Activated T-helper 1 cell treated with anti-CD3 and anti-CD28 coated beads, Interleukin-12 subunit alpha, Interleukin-12 subunit beta, Interleukin-2, Interleukin-4 antibody, amounts not matched to agents 30 ng/mL and 10 ng/mL and 1 ng/mL, durations not matched to agents 14 hours and 24 hours and 36 hours (primary cell): ENCODE measurements around the gene SYNE2. TPM values are rescaled to one million over a fixed set of nuclear protein-coding genes. Genes with fewer than 3 reads are reported as not detected.
A peak's percentile ranks its signal among the peaks of the same experiment; 100 is the strongest.

Experiments
- DNase-seq: peaks from one replicate; pipeline ENCODE4 v3.0.0; 2021; ENCODE audit warnings: low spot score
- H3K27ac Mint-ChIP-seq: one replicate; pipeline ENCODE4 v1.8.0; 2021; ENCODE audit warnings: mild to moderate bottlenecking, mixed read lengths
- H3K27me3 Mint-ChIP-seq: one replicate; pipeline ENCODE4 v1.8.0; 2022; ENCODE audit warnings: mild to moderate bottlenecking, moderate library complexity, mixed read lengths; ENCODE audit not compliant: insufficient read depth
- H3K36me3 Mint-ChIP-seq: one replicate; pipeline ENCODE4 v1.8.0; 2021; ENCODE audit warnings: low read depth, mixed read lengths
- H3K4me1 Mint-ChIP-seq: one replicate; pipeline ENCODE4 v1.8.0; 2021; ENCODE audit warnings: low read depth, mixed read lengths
- H3K4me3 Mint-ChIP-seq: one replicate; pipeline ENCODE4 v1.8.0; 2021; ENCODE audit warnings: mild to moderate bottlenecking, moderate library complexity, mixed read lengths
- H3K9me3 Mint-ChIP-seq: one replicate; pipeline ENCODE4 v1.8.0; 2021; ENCODE audit warnings: mixed read lengths
- intact Hi-C: fragments of 100-400 bp; cut with micrococcal nuclease; formaldehyde crosslinking; loops from one replicate; pipeline ENCODE4 v1.15.1; 2024
- total RNA-seq: library from RNA; stranded (reverse); gene quantifications from 2 replicates; pipeline ENCODE4 v1.2.3, GENCODE V29; 2022

The SYNE2 gene
- total RNA-seq, 1 donor from 2014 or later: 25.1 TPM

DNA sequence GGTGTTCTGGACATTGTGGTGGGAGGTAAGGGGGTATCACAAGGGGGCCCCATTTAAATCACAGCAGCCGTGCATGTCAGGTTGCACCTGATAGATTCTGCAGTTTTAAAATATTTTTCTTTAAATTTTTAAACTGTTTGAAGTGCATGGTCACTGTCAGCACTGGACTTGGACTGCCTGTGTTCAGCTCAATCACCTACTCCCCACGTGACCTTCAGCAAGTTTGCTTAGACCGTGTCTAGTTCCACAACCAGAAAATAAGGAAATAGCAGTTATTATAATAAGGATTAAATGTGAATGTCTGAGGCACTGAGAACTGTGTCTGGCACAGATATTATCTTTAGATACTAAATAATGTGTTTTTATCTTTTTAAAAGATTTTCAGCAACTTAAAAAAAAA is 376.7 kb downstream of the SYNE2 start:
- DNase-seq: no peak
- Mint-ChIP-seq H3K36me3 (peaks cover 32% of the 10 kb centered on the region), H3K4me3 (no peak overlapping the region), H3K4me1 (peaks cover 12% of the 10 kb centered on the region), H3K27me3 (peaks cover 2% of the 10 kb centered on the region), H3K9me3 (no peaks in the 10 kb centered on the region), H3K27ac (no peak overlapping the region)
- intact Hi-C loops: no loop called here

DNA sequence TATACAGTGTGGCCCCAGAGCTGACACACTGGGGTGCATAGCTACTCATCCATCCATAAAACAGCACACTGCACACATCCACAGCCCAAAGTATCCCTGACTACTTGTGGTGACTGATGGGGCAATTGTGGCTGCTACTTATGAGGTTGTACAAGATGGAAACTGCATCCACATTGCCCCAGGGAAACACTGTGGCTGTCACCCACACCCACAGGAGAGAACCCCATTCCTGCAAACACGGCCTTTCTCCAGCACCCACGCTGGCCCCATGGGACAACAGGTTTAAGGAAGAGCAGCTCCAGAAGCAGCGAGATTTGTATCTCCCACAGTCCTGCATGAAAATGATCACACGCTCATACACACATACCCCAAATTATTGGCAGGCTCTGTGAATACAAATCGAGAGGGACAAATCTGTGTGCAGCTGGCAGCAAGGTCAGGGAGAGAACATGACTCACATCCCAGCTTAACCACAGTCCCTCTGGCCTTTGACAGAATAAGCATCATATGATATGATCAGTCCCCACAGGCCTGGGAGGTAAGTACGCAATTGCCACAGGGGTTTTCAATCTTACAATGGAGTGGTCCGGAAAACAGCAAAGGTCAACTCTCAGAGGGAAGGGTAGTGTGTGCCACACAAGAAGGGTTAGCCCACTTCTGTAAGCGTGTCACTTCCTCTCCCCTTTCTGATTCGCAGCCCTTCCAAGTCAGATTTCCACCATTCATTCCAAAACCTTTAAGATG is 379.5 kb downstream of the SYNE2 start:
- no peak for DNase-seq

DNA sequence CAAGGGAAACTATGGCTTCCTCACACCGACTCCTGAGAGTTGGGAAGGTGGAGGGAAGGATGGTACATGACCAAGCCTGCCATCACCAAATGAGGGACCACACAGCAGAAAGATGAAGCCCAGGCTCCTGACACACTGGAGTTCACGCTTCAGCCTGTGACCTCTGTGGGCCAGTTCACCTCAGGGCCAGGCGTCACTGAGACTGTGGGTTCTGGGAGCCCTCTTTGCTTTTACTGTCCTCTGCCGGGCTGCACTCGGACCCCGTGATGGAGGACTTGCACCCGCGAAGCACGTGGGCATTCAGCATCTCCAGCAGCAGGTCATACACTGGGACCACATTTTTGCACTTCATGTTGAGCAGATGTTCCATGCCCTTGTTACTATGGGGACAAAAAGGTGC is 380.1 kb downstream of the SYNE2 start:
- no peak overlapping the region for H3K4me3 Mint-ChIP-seq
- DNase-seq: no peak
- no peaks in the 10 kb centered on the region for H3K9me3 Mint-ChIP-seq
- intact Hi-C loops: loop anchor here (1.0 to 2.0 kb wide), 2 partner anchors 58 to 62 kb away; no protein-coding TSS in a partner anchor
- no peak overlapping the region for H3K27ac Mint-ChIP-seq
- peaks cover 15% of the 10 kb centered on the region for H3K36me3 Mint-ChIP-seq
- peaks cover 12% of the 10 kb centered on the region for H3K4me1 Mint-ChIP-seq
- peaks cover 2% of the 10 kb centered on the region for H3K27me3 Mint-ChIP-seq

More for the DNA sequence above, 379.5 kb downstream of the SYNE2 start:
- Mint-ChIP-seq H3K4me3 (no peak overlapping the region), H3K27ac (peak overlapping the region; percentile 67), H3K4me1 (peaks cover 12% of the 10 kb centered on the region), H3K27me3 (peaks cover 2% of the 10 kb centered on the region), H3K36me3 (peaks cover 20% of the 10 kb centered on the region), H3K9me3 (no peaks in the 10 kb centered on the region)
- intact Hi-C loops: loop anchor here (1.0 to 2.0 kb wide), 2 partner anchors 57 to 63 kb away; no protein-coding TSS in a partner anchor

DNA sequence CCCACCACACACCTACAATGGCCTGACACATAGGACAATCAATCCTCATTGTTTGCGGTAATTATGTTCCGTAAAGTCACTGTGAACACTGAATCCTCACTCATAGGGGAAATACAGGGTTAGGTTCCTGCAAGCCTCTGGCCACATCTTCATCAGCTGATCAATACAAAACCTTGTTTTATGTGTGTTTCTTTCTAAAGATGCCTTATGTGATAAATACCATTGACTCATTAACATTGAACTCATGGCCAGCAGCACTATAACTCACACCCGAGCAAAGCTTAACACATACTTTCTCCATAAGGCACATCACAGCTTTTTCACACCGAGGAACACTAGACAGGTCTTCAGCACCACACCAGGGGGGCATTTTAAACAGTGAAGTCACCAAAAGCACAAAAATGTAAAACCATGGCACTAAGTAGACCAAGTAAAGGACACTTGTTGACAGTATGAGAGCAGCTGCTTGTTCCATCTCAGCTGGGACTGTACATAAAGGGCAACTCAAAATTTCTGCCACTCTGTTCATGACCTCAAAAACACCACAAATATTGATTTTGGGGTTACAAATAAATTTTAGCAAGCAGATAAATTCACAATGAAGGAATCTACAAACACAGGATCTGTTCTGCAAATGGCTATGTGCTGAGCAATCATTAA is 380.9 kb downstream of the SYNE2 start:
- Mint-ChIP-seq H3K4me3 (no peak overlapping the region), H3K27me3 (peaks cover 5% of the 10 kb centered on the region), H3K36me3 (peaks cover 10% of the 10 kb centered on the region), H3K9me3 (no peaks in the 10 kb centered on the region), H3K27ac (no peak overlapping the region), H3K4me1 (peaks cover 12% of the 10 kb centered on the region)
- no peak for DNase-seq
- intact Hi-C loops: loop anchor here (2.0 kb wide), 1 partner anchor 59 kb away; no protein-coding TSS in a partner anchor

DNA sequence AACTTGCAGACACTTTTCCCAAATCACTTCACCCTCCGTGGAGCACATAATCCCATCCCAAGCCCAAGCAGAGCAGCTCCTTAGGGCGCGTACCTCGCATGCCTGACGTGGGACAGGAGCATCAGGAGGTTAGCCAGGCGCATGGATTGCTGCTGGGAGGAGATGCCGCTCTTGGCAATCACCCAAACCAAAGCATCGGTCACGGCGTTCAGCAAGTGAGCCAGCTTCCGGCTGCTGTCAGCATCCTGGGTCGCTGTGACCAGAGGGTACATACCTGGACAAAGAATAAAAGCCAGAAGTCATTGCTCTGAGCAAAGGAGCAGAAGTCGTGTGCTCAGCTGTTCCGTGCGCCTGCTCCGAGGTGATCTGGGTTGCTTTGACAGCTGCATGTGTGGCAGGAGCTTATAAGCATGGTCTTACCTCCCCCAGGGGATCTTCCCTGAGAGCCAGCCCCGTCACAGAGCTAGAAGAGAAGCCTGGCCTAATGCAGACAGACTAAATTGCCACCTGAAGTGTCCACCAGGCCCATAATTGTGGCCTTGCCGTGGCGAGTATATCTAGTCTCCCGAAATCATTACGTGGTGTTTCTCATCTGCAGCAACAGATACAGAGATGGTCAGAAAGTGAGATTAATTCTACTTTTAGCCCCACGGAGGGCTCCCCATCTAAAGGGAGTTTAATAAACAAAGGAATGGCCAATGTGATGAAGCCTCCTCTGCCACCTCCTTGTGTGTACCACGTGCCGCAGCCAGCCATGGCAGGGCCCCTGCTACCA is 382.3 kb downstream of the SYNE2 start:
- H3K36me3 Mint-ChIP-seq: peaks cover 8% of the 10 kb centered on the region
- H3K27me3 Mint-ChIP-seq: peaks cover 7% of the 10 kb centered on the region
- no peak overlapping the region for H3K27ac Mint-ChIP-seq
- no peak overlapping the region for H3K4me3 Mint-ChIP-seq
- DNase-seq: no peak
- intact Hi-C loops: no loop called here
- H3K9me3 Mint-ChIP-seq: no peaks in the 10 kb centered on the region
- peaks cover 12% of the 10 kb centered on the region for H3K4me1 Mint-ChIP-seq

DNA sequence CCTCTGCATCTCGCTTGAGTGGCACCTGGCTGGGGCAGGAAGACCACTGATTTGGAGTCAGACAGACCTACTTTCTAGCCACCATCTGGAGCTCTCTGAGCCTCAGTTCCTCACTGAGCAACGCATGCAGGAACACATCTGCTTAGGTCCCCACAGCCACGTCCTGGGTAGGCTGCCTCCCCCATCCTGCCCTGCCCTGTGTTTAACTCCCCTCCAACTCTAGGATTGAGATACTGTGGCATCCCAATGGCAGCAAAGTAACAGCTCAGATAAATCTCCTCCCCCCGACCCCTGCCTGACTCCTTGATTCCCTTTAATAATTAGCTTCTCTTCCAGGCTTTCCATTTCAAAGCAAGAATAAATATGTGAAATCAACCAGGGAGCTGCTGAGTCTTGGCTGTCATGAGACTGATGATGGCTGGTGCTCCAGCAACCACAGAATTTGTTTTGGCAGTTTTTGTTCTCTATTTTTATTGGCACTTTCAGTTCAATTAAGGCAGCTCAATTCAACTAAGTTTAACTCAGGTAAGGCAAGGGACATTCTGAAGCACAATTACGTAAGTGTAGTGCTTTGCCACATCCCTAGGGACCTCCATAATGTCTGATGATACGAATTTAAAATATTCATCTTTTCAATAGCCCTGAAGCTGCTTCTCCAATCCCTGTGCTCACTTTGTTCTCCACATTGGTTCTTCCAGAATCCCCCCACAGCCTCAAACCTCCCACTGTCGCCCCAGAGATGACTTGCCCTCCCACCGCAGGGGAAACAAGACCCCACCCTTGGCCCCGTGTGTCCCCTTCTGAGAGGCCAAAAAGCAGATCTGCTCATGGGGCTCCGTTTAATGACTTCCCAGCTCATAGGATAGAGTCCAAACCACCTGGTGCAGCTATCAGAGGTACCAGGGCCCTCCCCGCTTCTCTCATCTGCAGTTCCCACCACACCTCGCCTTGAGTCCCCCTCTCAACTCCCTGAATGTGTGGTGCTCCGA is 383.1 kb downstream of the SYNE2 start:
- Mint-ChIP-seq H3K4me3 (no peak overlapping the region), H3K36me3 (peaks cover 8% of the 10 kb centered on the region), H3K27ac (no peak overlapping the region), H3K4me1 (peaks cover 12% of the 10 kb centered on the region), H3K9me3 (no peaks in the 10 kb centered on the region), H3K27me3 (peaks cover 10% of the 10 kb centered on the region)
- intact Hi-C loops: no loop called here
- no peak for DNase-seq

DNA sequence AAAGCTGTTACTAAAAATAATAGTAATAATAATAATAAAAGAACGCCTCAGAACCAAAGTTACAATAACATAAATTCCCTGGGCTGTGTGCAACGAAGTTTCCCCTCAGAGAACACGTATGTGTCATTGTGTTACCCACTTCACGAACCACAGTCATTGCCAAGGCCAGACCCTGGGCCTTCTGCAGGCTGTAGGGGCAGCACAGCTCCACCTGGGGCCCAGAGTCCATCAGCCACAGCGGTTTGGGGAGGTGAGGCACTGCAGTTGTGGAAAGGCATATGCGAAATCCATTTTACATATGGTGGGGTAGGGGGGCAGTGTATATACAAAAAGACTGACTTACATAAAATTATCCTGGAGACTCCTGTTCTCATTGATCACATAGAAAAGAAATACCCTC is 385.2 kb downstream of the SYNE2 start:
- no peaks in the 10 kb centered on the region for H3K9me3 Mint-ChIP-seq
- H3K4me3 Mint-ChIP-seq: no peak overlapping the region
- intact Hi-C loops: no loop called here
- DNase-seq: no peak
- H3K27ac Mint-ChIP-seq: no peak overlapping the region
- peaks cover 13% of the 10 kb centered on the region for H3K27me3 Mint-ChIP-seq
- no peaks in the 10 kb centered on the region for H3K36me3 Mint-ChIP-seq
- no peaks in the 10 kb centered on the region for H3K4me1 Mint-ChIP-seq

DNA sequence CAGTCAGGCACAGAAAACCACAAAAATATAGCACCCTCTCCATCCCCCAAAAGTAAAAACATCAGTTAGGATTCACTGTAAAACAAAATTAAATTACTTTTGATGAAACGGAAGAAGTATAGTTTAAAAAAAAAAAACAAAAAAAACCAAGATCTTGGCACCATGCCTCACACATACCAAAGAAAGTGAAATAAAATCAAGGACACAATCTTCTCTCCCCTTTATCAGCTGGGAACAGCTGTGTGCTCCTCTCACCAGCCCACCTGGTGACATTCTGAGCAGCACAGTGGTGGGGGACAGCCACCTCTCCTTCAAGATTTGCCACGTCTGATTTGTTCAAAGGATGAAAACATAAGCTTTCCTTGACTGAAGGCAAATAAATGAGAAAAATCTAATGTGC is 385.8 kb downstream of the SYNE2 start:
- no peak for DNase-seq
- Mint-ChIP-seq H3K27ac (no peak overlapping the region), H3K4me1 (no peaks in the 10 kb centered on the region), H3K9me3 (no peaks in the 10 kb centered on the region), H3K27me3 (peaks cover 13% of the 10 kb centered on the region), H3K36me3 (no peaks in the 10 kb centered on the region), H3K4me3 (no peak overlapping the region)
- intact Hi-C loops: no loop called here

DNA sequence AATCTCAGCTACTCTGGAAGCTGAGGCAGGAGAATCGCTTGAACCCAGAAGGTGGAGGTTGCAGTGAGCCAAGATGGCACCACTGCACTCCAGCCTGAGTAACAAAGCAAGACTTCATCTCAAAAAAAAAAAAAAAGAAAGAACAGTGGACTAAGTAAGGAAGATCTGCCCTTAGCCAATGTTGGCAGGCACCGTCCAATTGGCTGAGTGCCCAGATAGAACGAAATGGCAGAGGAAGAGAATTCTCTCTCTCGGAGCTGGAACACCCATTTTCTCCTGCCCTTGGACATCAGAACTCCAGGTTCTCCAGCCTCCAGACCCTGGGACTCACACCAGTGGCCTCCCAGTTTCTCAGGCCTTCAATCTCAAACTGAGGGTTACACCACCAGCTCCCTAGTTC is 391.5 kb downstream of the SYNE2 start:
- H3K27me3 Mint-ChIP-seq: peaks cover 11% of the 10 kb centered on the region
- H3K27ac Mint-ChIP-seq: no peak overlapping the region
- no peak for DNase-seq
- intact Hi-C loops: no loop called here
- no peaks in the 10 kb centered on the region for H3K36me3 Mint-ChIP-seq
- H3K4me3 Mint-ChIP-seq: no peak overlapping the region
- H3K9me3 Mint-ChIP-seq: no peaks in the 10 kb centered on the region
- no peaks in the 10 kb centered on the region for H3K4me1 Mint-ChIP-seq

DNA sequence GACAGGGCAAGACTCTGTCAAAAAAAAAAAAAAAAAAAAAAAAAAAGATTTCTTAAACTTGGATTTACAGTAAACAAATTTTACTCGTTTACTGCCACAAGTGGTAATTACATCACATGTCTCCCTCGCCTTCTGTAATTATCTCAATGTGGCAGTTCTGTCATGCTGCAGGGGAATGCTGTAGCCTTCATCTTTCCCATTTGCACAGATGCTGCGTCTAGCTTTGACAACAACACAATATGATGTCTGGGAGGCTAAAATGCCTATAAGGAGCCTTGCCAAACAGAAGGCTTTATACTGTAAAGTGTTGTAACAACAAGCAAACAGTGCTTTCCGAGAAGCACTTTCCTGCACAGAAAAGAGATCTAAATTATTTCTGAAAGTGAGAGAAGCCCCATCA is 392.7 kb downstream of the SYNE2 start:
- DNase-seq: no peak
- no peak overlapping the region for H3K27ac Mint-ChIP-seq
- no peak overlapping the region for H3K4me3 Mint-ChIP-seq

DNA sequence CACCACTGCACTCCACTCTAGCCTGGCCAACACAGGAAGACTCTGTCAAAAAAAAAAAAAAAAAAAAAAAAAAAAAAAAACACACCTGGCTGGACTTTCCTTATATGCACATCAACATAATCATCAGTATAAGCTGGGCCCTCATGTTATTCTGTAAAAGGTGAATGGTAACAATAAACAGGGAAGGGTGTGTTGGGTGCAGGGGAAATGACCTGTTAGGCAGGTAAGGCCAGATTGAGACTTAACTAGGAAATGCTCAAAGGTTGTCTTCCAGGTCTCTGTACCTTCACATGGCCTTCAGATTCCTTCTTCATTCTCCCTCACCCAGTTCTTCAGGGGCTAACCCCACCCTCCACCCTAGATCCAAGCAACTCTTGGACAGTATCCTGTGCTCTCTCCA is 393.9 kb downstream of the SYNE2 start:
- Mint-ChIP-seq H3K36me3 (no peaks in the 10 kb centered on the region), H3K9me3 (no peaks in the 10 kb centered on the region), H3K4me1 (no peaks in the 10 kb centered on the region), H3K27ac (no peak overlapping the region), H3K4me3 (no peak overlapping the region), H3K27me3 (peaks cover 18% of the 10 kb centered on the region)
- intact Hi-C loops: no loop called here
- no peak for DNase-seq

More for the DNA sequence above, 392.7 kb downstream of the SYNE2 start:
- H3K36me3 Mint-ChIP-seq: no peaks in the 10 kb centered on the region
- H3K4me1 Mint-ChIP-seq: no peaks in the 10 kb centered on the region
- H3K9me3 Mint-ChIP-seq: no peaks in the 10 kb centered on the region
- intact Hi-C loops: no loop called here
- H3K27me3 Mint-ChIP-seq: peaks cover 10% of the 10 kb centered on the region

DNA sequence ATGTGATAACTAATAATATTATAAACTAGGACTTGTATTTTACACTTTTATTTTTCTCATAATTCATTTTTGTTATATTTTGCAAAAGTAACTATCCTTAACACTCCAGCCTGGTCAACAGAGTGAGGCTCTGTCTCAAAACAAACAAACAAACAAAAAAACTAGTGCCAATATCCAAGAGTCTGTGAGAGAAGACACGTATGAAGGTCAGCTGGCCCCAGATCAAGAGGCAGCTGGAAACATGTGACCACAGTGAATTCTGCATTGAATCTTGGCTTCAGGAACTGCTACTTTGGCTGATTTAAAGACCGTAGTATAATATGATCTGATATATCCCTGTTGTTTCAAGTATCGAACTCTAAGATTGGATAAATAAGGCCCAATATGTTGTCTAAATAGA is 394.4 kb downstream of the SYNE2 start:
- Mint-ChIP-seq H3K4me1 (no peaks in the 10 kb centered on the region), H3K36me3 (no peaks in the 10 kb centered on the region), H3K9me3 (no peaks in the 10 kb centered on the region), H3K27ac (no peak overlapping the region), H3K27me3 (peaks cover 18% of the 10 kb centered on the region), H3K4me3 (no peak overlapping the region)
- intact Hi-C loops: no loop called here
- no peak for DNase-seq
